NCI-H2081 (cell line): ENCODE data around the gene KLHL40.

Experiments
- DNase-seq, 2 experiments: peaks; one replicate each; lab custom pipeline; 2025; lab: John Stamatoyannopoulos, UW

KLHL40 gene

DNA sequence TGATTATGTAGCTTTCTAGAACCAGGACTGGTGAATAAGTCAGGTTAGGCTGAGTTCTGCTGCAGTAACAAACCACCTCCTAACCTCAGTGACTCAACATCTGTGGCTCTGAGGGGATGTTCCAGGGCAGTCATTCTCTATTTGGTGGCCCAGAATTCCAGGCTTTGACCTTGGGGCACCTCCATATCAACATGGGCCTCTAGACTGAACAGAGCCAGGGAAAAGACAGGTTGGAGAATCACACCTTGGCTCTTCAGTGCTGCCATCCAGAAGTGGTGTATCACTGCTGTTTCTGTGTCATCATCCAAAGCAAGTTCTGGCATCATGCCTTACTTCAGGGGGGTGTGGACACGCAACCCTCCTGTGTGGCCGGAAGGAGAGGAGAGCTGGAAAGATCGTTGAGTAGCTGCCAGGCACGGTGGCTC is 16.5 kb upstream of the KLHL40 start:
- DNase-seq, result no peak

DNA sequence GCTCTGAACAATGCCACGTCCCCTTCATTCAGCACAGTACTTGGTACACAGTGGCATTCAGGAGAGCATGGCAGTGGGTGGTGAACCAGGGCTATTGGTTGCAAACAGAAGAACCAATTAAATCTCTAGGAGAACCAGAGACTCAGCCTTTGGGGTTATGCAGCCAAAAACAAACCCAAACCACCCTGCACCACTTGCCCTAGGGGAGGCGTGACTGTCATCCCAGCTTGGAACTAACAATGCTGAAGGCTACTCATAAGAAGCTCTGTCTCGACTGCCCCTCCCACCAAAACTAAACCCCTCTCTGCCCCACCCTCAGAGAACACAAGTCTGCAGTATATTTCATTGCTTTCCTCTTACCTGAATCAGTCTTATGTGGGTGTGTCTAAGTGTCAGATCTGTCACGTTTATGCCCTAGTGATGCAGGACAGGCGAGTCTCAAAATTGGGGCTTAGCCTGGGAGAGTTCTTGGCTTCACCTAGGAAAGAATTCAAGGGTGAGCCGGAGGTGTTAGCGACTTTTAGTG is 15.2 kb upstream of the KLHL40 start:
- DNase-seq, result no peak

DNA sequence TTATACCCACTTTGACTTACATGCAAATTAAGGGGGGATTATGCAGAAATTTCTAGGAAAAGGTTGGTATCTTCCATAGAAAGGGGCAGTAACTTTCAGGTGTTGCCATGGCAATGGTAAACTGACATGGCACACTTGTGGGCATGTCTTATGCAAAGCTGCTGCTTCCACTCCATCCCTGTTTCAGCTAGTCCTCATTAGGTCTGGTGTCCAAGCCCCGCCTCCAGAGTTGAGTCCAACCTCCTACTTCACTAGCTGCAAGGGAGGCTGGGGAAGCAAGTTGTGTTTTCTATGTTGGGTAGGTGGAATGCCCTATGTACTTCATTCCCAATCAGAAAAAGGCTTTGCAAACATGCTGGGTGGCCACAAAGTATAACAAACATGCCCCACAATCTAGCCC is 14.7 kb upstream of the KLHL40 start:
- no peak for DNase-seq

DNA sequence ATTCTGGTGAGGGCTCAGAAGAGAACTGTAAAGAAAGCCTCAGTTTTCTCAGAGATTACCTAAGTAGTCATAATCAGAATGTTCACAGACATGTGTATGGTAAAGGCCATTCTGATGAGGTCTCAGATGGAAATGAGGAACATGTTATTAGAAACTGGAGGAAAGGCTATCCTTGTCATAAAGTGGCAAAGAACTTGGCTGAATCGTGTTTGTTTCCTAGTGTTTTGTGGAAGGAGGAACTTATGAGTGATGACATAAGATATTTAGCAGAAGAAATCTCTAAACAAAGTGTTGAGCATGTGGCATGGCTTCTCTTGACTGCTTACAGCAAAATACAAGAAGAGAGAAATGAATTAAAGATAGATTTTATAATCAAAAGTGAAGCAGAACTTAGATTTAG is 12.8 kb upstream of the KLHL40 start:
- no peak for DNase-seq

DNA sequence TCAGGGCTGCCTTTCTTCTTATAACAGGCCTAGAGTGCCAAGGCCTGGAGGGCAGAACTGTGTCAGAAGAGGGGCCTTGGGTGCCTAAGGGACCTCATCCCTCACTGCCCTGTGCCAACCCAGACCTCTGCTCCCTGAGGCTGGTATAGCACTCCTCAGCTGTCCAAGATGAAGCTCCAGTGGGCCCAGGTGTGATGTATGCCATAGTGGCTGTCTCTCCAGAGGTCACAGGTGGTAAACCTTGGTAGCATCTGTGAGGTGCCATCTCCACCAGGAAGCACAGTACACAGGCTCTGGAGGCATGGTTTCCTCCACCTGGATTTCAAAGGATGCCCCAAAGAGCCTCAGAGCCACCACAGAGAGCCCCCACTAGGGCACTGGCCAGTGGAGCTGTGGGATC is 12.3 kb upstream of the KLHL40 start:
- DNase-seq, result no peak

DNA sequence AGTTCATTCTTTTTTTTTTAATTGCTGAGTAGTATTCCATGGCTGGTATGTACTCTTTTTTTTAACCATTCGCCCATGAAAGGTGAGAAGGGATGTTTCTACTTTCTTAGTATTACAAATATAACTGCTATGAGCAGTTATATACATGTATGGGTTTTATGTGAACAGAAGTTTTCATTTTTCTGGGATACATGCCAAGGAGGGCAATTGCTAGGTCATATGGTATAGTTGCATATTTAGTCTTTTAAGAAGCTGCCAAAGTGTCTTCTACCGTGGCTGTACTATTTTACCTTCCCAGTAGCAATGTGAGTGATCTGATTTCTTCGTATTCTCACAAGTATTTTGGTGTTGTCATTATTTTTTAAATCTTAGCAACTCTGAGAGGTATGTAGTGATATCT is 11.2 kb upstream of the KLHL40 start:
- no peak for DNase-seq

DNA sequence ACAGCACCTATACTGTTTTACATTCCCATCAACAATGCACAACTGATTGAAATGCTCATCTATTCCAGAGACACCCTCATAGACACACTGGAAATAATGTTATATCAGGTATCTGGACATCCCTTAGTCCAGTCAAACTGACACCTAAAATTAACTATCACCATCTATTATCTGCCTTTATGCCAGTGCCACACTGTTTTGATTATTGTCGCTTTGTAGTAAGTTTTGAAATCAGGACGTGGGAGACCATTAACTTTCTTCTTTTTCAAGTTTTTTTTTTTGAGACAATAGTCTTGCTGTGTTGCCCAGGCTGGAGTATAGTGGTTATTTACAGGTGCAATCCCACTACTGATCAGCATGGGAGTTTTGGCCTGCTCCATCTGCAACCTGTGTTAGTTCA is 9.4 kb upstream of the KLHL40 start:
- DNase-seq, result no peak

DNA sequence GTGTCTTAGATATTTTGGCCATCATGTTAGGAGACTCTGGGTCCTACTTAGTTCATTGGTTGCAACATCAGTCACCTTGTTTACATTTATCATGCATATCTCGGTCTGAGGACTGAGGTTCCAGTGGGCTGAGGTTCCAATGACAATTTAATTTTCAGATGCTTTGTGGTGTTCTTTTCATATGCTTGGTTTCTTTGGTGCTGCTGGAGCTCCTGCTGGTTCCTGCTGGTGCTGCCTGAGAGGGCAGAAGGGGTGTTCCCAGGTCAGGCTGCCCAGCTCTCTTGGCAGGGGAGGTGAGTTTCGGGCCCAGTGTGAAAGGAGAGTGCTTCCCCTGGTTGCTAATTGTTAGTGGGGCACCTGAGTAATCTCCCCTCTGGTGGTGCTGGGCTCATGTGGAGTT is 6.9 kb upstream of the KLHL40 start:
- no peak for DNase-seq

DNA sequence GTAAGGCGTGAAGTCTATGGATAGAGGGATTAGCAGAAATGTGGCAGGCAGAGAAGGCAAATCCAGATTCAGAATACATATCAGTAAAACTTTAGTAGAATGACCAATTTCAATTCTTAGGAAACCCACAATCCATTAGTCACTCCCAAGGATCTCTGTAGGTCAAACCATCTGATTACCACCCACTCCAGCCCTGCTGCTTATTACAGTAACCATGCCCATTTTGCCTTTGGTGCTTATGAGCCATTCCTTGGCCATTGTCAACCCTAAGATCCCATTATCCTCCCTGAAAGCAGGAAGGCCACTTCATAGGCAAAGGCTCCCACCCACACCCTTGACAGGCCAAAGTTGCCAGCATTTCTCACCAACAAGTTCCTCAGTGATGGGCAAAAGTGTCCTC is 5.1 kb upstream of the KLHL40 start:
- DNase-seq, result no peak

DNA sequence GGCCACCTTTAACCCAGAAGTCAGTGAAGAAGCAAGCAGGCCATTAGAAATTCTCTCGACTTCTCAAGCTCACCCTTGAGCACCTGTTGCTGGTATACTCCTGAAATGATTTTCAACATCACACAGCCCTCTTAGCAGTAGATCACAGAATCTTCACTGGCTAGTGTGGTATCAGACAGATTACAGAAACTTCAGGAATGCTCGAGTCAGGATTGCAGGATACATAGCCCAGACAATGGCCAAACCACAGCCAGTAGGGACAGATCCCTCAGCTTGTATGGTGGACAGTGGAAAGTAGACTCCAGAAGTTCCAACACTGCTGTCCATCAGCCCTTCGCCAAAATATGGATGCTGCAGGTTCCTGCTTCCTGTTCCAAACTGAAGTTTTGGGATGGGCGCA is 4.5 kb upstream of the KLHL40 start:
- no peak for DNase-seq

DNA sequence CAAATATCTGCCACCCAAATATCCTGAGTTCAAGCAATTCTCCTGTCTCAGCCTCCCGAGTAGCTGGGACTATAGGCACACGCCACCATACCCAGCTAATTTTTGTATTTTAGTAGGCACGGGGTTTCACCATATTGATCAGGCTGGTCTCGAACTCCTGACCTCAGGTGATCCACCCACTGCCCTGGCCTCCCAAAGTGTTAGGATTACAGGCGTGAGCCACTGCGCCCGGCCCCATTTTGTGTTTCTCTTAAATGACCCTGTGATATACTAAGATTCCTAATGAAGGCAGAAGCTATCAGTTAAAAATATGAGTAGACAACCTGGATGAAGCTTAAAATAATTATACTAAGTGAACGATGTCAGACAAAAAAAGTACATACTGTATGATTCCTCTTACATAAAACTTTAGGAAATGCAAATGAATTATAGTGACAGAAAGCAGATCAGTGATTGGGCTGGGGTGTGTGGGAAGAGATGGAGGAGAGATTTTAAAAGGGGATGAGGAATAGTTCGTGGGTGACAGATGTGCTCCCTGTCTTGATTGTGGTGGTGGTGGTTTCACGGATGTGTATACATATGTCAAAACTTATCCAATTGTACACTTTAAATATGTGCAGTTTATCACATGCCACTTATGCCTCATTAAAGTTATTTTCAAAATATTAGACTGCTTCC is 3.8 kb upstream of the KLHL40 start:
- no peak for DNase-seq

DNA sequence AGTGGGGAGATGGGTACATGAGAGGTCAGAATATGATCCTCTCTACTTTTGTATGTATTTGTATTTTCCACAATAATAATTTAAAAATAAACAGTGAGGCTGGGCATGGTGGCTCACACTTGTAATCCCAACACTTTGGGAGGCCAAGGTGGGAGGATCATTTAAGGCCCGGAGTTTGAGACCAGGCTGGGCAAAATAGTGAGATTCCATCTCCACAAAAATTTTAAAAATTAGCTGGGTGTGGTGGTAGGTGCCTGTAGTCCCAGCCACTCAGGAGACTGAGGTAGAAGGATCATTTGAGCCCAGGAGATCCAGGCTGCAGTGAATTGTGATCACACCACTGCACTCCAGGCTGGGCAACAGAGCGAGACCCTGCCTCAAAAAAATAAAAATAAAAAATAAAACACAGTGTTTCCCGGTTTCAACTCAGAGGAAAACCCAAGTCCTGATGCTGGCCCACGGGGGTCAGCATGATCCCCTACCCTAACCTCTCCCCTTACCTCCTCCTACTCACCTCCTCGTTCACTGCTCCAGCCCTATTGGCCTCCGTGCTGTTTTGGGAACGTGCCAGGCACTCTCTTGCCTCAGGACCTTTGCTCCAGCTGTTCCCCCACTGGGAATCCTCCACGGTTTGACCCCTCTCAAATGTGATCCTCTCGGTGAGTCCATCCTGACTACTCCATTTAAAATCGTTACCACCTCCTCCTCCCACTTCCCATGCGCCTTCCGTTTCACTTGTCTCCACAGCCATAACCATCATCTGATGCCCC is 2.9 kb upstream of the KLHL40 start:
- DNase-seq, result no peak

DNA sequence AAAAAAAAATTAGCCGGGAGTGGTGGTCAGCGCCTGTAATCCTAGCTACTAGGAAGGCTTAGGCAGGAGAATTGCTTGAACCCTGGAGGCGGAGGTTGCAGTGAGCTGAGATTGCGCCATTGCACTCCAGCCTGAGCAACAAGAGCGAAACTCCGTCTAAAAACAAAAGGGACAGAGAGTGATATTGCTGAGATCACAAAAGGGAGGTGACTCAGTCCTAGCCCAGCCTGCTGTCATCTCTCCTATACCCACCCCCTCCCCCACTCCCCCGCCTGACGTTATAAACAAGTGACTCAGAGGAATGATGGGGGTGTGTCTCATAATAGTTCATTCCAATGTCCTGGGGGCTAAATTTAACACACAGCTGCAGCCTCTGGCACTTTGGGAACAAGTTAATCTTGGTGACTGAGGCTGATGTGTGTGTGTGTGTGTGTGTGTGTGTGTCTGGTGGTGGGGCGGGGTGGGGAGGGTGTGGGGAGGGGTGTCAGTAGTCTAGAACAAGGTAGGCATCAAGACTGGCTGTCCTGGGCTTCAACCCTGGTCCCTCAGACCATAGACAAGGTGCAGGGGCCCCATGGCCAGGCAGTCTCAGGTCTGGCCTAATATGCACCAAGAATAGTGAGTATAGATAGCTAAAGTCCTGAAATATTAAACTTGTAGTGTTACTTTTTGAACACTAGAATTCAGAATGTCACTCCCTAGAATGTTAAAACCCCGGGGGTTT is 1.3 kb upstream of the KLHL40 start:
- DNase-seq, result no peak

DNA sequence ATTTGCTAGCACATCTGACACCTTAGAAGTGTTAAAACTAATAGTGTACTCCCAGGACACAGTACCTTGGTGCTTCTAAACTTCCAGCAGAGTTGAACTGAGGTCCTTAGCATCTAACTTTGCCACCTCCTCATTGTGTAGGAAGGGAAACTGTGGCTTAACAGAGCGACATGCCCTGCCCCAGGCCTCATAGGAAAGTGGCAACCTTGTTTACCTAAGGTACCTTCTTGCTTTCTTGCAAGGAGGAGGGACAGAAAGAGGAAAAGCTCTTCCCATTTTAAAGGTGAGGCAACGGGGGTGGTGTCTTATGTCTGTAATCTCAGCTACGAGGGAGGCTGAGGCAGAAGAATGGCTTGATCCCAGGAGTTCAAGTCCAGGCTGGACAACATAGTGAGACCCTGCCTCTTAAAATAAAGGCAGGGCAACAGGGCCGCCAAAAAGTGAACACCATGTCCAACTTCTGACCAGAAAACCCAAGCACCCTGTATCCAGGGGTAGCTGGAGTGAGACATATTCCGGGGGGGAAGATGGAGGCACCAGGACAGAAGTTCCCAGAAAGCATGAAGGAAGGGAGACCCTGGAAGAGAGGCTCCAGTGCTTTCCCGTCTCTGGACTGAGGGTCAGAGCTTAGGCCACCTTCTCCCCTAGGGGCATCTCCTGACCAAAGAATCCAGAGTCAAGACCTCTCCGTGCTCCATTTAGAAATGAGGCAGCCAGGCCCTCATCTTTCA is 540 bp upstream of the KLHL40 start:
- no peak for DNase-seq

DNA sequence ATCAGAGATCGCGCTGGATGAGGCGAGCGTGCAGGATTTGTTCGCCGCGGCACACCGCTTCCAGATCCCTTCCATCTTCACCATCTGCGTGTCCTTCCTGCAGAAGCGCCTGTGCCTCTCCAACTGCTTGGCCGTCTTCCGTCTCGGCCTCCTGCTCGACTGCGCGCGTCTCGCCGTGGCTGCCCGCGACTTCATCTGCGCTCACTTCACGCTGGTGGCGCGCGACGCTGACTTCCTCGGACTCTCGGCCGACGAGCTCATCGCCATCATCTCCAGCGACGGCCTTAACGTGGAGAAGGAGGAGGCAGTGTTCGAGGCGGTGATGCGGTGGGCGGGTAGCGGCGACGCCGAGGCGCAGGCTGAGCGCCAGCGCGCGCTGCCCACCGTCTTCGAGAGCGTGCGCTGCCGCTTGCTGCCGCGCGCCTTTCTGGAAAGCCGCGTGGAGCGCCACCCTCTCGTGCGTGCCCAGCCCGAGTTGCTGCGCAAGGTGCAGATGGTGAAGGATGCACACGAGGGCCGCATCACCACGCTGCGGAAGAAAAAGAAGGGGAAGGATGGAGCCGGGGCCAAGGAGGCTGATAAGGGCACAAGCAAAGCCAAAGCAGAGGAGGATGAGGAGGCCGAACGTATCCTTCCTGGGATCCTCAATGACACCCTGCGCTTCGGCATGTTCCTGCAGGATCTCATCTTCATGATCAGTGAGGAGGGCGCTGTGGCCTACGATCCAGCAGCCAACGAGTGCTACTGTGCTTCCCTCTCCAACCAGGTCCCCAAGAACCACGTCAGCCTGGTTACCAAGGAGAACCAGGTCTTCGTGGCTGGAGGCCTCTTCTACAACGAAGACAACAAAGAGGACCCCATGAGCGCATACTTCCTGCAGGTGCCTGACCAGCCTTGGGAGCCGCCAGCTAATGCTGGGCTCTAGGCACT is 819 bp downstream of the KLHL40 start:
- no peak for DNase-seq

DNA sequence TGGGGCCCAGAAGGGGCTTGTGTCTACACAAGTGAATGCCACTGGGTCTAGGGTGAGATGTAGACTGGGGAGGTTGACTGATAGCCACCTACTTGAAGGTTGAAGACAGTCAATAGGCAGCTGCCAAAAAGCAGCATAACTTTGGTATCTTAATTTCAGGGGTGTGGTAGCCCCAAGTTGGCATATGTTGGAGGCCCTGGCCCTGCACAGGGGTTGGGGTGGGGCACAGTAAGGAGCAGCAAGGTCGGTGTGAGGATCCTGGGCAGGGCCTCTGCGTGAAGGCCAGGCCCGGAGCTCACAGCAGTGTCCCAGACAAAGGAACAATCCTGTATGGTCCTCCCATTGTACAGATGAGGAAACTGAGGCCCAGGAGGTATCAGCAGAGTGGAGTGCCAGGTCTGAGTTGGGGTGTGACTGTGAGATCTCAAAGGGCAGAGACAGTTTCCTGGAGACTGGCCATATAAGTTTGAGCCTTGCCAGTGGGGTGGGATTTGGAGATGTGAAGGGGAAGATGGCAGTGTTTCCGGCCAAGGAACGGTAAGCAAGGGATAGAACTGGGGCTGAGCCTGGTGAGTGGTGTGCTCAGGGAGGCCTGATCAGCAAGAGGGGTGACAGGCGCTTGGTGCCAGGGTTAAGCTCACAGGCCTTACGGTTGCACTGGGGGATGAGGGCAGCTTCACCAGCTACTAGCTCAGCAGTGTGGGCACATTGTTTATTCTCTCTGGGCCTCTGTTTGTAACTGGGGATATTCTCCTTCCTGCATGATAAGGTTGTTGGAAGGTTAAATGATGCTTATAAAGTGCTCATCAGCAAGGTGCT is 1.7 kb downstream of the KLHL40 start:
- no peak for DNase-seq

DNA sequence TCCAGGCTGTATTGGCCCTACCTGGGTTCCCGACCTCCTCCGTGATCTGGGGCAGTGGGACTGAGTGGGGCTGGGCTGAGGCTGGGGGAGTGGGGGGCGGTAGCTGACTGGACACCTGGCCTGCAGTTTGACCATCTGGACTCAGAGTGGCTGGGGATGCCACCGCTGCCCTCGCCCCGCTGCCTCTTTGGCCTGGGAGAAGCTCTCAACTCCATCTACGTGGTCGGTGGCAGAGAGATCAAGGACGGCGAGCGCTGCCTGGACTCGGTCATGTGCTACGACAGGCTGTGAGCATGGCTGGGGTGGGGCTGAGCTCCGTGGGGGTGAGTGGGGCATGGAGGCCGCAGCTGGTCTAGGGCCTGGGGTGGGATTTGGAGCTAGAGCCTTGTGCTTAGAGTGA is 2.7 kb downstream of the KLHL40 start:
- DNase-seq, result no peak

DNA sequence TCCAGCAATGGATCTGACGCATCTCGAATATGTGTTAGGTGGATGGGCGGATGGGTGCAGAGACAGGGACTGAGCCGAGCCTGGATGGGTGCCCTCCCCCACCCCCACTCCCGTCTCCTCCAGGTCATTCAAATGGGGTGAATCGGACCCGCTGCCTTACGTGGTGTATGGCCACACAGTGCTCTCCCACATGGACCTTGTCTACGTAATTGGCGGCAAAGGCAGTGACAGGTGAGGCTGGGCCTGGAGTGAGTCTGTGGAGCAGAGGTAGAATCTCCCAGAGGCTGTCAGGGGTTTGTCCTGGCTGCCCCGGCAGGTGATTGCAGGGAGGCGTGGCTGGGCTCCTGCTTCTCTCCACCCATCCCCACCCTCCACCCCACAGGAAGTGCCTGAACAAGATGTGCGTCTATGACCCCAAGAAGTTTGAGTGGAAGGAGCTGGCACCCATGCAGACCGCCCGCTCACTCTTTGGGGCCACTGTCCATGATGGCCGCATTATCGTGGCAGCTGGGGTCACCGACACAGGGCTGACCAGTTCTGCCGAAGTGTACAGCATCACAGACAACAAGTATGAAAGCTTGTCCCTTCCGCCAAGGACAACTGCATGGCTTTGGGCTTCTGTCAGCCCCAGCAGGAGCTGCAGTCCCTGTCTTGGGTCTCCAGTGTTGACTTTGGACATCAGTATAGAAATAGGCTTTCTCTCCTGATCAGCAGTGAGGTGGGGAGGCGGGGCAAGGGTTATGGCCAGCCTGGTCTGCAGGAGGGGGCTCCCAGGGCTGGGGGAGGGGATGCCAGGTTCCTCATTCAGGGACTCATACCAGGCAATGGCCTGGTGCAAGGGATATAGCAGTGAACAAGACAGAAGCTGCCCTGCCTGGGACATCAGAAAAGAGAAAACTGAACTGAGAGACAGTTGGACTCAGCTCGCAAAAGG is 3.4 kb downstream of the KLHL40 start:
- DNase-seq, result no peak

DNA sequence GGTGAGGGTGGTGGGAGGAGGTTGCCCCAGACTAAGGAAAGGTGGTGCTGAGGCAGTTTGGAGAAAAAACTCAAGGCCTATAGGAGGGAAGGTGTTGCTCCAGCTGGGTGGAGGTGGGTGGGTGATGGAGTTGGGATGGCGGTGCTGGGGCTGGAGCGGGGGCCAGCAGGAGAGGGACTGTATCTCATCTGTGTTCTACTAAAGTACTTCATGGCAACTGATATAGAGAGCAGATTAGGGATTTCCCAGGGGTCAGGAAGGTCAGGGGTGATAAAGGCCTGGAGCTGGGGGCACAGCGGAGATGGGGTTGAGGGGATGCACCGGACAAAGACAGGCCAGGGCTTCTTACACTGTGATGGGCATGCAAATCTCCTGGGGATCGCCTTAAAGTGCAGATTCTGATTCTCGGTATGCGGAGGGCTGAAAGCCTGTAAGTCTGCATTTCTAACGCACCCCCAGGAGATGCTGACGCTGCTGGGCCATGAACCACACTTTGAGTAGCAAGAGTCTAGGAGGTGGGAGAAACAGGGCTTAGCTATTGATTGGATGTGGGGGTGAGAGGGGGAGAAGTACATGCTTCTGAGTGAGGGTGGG is 4.2 kb downstream of the KLHL40 start:
- no peak for DNase-seq
